GM12874 (cell line): ENCODE data around the gene WTAP.

ENCODE experiments used
- TF ChIP-seq, protein P1 (sequence below): IDR thresholded peaks from 2 replicates; pipeline ENCODE4 v1.5.1; 2011; ENCODE audit warnings: low read depth, mild to moderate bottlenecking, control low read depth, low read length, moderate library complexity; ENCODE audit not compliant: insufficient read depth

Gene WTAP

GRCh38 chr6:159762681-159763293, 35.5 kb downstream of the WTAP start:
- TF ChIP-seq, protein P1, sequence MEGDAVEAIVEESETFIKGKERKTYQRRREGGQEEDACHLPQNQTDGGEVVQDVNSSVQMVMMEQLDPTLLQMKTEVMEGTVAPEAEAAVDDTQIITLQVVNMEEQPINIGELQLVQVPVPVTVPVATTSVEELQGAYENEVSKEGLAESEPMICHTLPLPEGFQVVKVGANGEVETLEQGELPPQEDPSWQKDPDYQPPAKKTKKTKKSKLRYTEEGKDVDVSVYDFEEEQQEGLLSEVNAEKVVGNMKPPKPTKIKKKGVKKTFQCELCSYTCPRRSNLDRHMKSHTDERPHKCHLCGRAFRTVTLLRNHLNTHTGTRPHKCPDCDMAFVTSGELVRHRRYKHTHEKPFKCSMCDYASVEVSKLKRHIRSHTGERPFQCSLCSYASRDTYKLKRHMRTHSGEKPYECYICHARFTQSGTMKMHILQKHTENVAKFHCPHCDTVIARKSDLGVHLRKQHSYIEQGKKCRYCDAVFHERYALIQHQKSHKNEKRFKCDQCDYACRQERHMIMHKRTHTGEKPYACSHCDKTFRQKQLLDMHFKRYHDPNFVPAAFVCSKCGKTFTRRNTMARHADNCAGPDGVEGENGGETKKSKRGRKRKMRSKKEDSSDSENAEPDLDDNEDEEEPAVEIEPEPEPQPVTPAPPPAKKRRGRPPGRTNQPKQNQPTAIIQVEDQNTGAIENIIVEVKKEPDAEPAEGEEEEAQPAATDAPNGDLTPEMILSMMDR, result no peak

DNA sequence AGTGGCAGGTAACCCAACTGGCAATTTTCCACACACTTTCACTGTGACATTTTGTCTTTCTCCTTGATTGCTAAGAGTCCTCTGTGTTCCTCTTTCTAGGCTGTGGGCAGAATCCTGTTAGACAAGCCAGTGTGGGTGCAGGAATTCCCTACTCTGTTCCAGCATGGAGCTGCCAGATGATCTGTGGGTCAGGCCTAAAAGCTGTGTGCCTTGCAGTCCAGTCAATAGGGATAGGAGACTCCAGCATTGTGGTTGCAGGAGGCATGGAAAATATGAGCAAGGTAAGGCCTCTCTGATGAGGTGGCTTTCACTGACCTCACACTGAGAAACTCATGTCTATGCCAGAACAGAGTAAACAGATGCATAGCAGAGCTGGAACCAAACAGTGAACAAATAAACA, 39.6 kb downstream of the WTAP start:
- TF ChIP-seq, protein P1, result no peak

- TF ChIP-seq, protein P1, result no peak
Observed at GRCh38 chr6:159769470-159769869, 42.2 kb downstream of the WTAP start.

DNA sequence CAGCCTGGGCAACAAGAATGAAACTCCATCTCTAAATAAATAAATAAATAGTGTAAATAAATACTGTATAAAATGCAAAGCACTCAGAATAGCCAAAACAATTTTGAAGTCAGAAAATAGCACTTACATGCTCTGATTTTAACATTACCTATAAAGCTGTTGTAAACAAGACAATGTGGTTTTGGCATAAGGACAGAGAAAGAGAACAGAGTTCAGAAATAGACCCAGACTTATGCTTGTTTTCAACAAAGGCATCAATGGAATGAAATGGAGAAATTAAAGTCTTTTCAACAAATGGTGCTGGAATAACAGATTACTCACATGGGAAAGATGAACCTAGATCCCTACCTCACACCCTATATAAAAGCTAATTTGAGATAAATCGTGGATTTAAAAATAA, 44.9 kb downstream of the WTAP start:
- TF ChIP-seq, protein P1, result no peak

- TF ChIP-seq, protein P1, result no peak
Observed at GRCh38 chr6:159777240-159777904, 50.1 kb downstream of the WTAP start.

GRCh38 chr6:159778131-159778530, 50.8 kb downstream of the WTAP start:
- TF ChIP-seq, protein P1, result no peak

GRCh38 chr6:159778542-159779103, 51.3 kb downstream of the WTAP start:
- TF ChIP-seq, protein P1, result no peak
